Measurements from ENCODE around the gene ADI1. TPM values are rescaled to one million over a fixed set of nuclear protein-coding genes. Genes with fewer than 3 reads are reported as not detected.

Gene ADI1, protein sequence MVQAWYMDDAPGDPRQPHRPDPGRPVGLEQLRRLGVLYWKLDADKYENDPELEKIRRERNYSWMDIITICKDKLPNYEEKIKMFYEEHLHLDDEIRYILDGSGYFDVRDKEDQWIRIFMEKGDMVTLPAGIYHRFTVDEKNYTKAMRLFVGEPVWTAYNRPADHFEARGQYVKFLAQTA
- total RNA-seq (2014; rRNA removed; shearing (Covaris generic)), result 68.4 and 77.7 TPM in 2 replicates
- 140 and 149 TPM in 2 replicates for polyA plus RNA-seq (2016; fragmentation: Nextera tagmentation; extraction: Ambion mirVana)

- DNase-seq, result peak; percentile 90
- Histone ChIP-seq H3K79me2 (ENCODE audit: insufficient read depth) (peaks cover 36% of the 10 kb centered on the region), H3K4me1 (ENCODE audit: insufficient read depth) (peaks cover 19% of the 10 kb centered on the region), H2AFZ (peak within 1 kb of the TSS; percentile 94), H3K9me3 (ENCODE audit: low read depth) (no peaks in the 10 kb centered on the region), H3K4me2 (ENCODE audit: unreplicated experiment) (peak within 1 kb of the TSS; percentile 89), H4K20me1 (ENCODE audit: insufficient read depth) (no peaks in the 10 kb centered on the region), H3K9ac (peak within 1 kb of the TSS; percentile 96), H3K27ac (peak within 1 kb of the TSS; percentile 93), H3K9me2 (ENCODE audit: insufficient read depth) (no peaks in the 10 kb centered on the region), H3K27me3 (replicated peaks; ENCODE audit: insufficient read depth) (no peaks in the 10 kb centered on the region), H3K4me3 (peak within 1 kb of the TSS; percentile 89), H3K36me3 (ENCODE audit: low read depth) (0 out of 2 replicates have a peak, but pooled peaks cover 10% of the 10 kb centered on the region), H3F3A (ENCODE audit: insufficient read depth) (peaks cover 3% of the 10 kb centered on the region)
- TF ChIP-seq EZH2 (IDR thresholded peaks at IDR 0.05; ENCODE audit: insufficient read depth, poor library complexity, severe bottlenecking), result no peak
- no peak for TF ChIP-seq EZH2phosphoT487 (IDR thresholded peaks at IDR 0.05; ENCODE audit: insufficient read depth, low read depth)
- WGBS, 2 experiments (ENCODE audit: low coverage in 1 of 2, low lambda C conversion rate in 2 of 2, missing lambda C conversion rate in 2 of 2), result 2 to 3% methylated on average over 66 to 68 of the region's 76 CpGs
- in situ Hi-C loops (cut with MboI), result no loop called here
Measured at GRCh38 chr2:3519255-3520205, at the start of gene ADI1. ADI1 (minus strand) TSS chr2:3519531; CDS start chr2:3519487, 44 bp downstream.

GRCh38 chr2:3566806-3567205 is 47.5 kb upstream of the ADI1 start:
- H3K9me3 ChIP-seq (ENCODE audit: low read depth), result no peaks in the 10 kb centered on the region
- H3K9me2 ChIP-seq (ENCODE audit: insufficient read depth), result no peaks in the 10 kb centered on the region
- no peak overlapping the region for H2AFZ ChIP-seq
- TF ChIP-seq EZH2 (IDR thresholded peaks at IDR 0.05; ENCODE audit: insufficient read depth, poor library complexity, severe bottlenecking) (no peak), EZH2phosphoT487 (IDR thresholded peaks at IDR 0.05; ENCODE audit: insufficient read depth, low read depth) (no peak)
- no peak overlapping the region for H3K4me2 ChIP-seq (ENCODE audit: unreplicated experiment)
- no peak overlapping the region for H3K9ac ChIP-seq
- no peak overlapping the region for H3K27ac ChIP-seq
- no peaks in the 10 kb centered on the region for H3K79me2 ChIP-seq (ENCODE audit: insufficient read depth)
- H3K4me3 ChIP-seq, result no peak overlapping the region
- in situ Hi-C loops (cut with MboI), result no loop called here
- no peaks in the 10 kb centered on the region for H3K36me3 ChIP-seq (ENCODE audit: low read depth)
- DNase-seq, result no peak
- H3K27me3 ChIP-seq (replicated peaks; ENCODE audit: insufficient read depth), result no peaks in the 10 kb centered on the region
- no peaks in the 10 kb centered on the region for H3F3A ChIP-seq (ENCODE audit: insufficient read depth)
- H3K4me1 ChIP-seq (ENCODE audit: insufficient read depth), result no peaks in the 10 kb centered on the region
- H4K20me1 ChIP-seq (ENCODE audit: insufficient read depth), result no peaks in the 10 kb centered on the region
- 84 to 88% methylated on average over 9 of the region's 9 CpGs for WGBS, 2 experiments (ENCODE audit: low coverage in 1 of 2, low lambda C conversion rate in 2 of 2, missing lambda C conversion rate in 2 of 2)

DNA sequence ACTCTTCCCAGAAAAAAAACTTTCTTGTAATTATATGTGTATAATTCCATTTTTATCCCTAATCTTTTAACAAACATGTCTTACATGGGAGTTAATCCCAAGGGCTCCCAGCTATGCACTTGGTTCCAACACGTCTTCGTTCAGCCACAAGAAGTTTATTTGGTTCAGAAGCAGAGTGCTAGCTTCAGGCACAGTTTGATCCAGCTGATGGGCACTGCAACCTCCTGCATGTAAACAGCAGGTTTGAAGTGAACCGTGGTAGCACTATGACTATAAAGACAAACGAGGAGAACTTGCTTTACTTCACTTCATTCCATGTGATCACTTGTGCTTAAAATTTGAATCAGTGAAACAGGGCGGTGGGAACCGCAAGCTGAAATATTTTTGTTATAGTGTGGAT is 45.8 kb upstream of the ADI1 start:
- H3K4me2 ChIP-seq (ENCODE audit: unreplicated experiment), result no peak overlapping the region
- DNase-seq, result no peak
- H3K36me3 ChIP-seq (ENCODE audit: low read depth), result no peaks in the 10 kb centered on the region
- no peaks in the 10 kb centered on the region for H3K27me3 ChIP-seq (replicated peaks; ENCODE audit: insufficient read depth)
- no peaks in the 10 kb centered on the region for H4K20me1 ChIP-seq (ENCODE audit: insufficient read depth)
- no peaks in the 10 kb centered on the region for H3K4me1 ChIP-seq (ENCODE audit: insufficient read depth)
- in situ Hi-C loops (cut with MboI), result no loop called here
- no peaks in the 10 kb centered on the region for H3F3A ChIP-seq (ENCODE audit: insufficient read depth)
- H3K79me2 ChIP-seq (ENCODE audit: insufficient read depth), result no peaks in the 10 kb centered on the region
- H3K9me2 ChIP-seq (ENCODE audit: insufficient read depth), result no peaks in the 10 kb centered on the region
- H3K9me3 ChIP-seq (ENCODE audit: low read depth), result no peaks in the 10 kb centered on the region
- TF ChIP-seq EZH2phosphoT487 (IDR thresholded peaks at IDR 0.05; ENCODE audit: insufficient read depth, low read depth) (no peak), EZH2 (IDR thresholded peaks at IDR 0.05; ENCODE audit: insufficient read depth, poor library complexity, severe bottlenecking) (no peak)
- no peak overlapping the region for H2AFZ ChIP-seq
- WGBS, 2 experiments (ENCODE audit: low coverage in 1 of 2, low lambda C conversion rate in 2 of 2, missing lambda C conversion rate in 2 of 2), result 70 to 74% methylated on average over 6 of the region's 6 CpGs
- H3K9ac ChIP-seq, result no peak overlapping the region
- no peak overlapping the region for H3K4me3 ChIP-seq
- H3K27ac ChIP-seq, result no peak overlapping the region

GRCh38 chr2:3563521-3563976 is 44.2 kb upstream of the ADI1 start:
- DNase-seq, result no peak
- Histone ChIP-seq H3K4me1 (ENCODE audit: insufficient read depth) (no peaks in the 10 kb centered on the region), H3K27ac (no peak overlapping the region), H3F3A (ENCODE audit: insufficient read depth) (no peaks in the 10 kb centered on the region), H3K4me2 (ENCODE audit: unreplicated experiment) (no peak overlapping the region), H3K9ac (no peak overlapping the region), H3K9me2 (ENCODE audit: insufficient read depth) (no peaks in the 10 kb centered on the region), H3K27me3 (replicated peaks; ENCODE audit: insufficient read depth) (no peaks in the 10 kb centered on the region), H3K36me3 (ENCODE audit: low read depth) (no peaks in the 10 kb centered on the region), H4K20me1 (ENCODE audit: insufficient read depth) (no peaks in the 10 kb centered on the region), H3K4me3 (no peak overlapping the region), H2AFZ (no peak overlapping the region), H3K79me2 (ENCODE audit: insufficient read depth) (0 out of 2 replicates have a peak, but pooled peaks cover 7% of the 10 kb centered on the region), H3K9me3 (ENCODE audit: low read depth) (no peaks in the 10 kb centered on the region)
- in situ Hi-C loops (cut with MboI), result no loop called here
- WGBS, 2 experiments (ENCODE audit: low coverage in 1 of 2, low lambda C conversion rate in 2 of 2, missing lambda C conversion rate in 2 of 2), result 96 to 98% methylated on average over 5 of the region's 5 CpGs
- TF ChIP-seq EZH2 (IDR thresholded peaks at IDR 0.05; ENCODE audit: insufficient read depth, poor library complexity, severe bottlenecking), result no peak
- TF ChIP-seq EZH2phosphoT487 (IDR thresholded peaks at IDR 0.05; ENCODE audit: insufficient read depth, low read depth), result no peak
